AG10803 (cell line): ENCODE data around the gene C10orf90.

ENCODE experiments used
- DNase-seq: peaks from one replicate; pipeline ENCODE4 v3.0.0; 2010; ENCODE audit warnings: low read depth
- H3K4me3 ChIP-seq: 2 replicates; pipeline ENCODE4 v1.5.1; 2011; ENCODE audit warnings: mild to moderate bottlenecking, low read length, control low read depth
- TF ChIP-seq, protein P1 (sequence below): conservative IDR thresholded peaks from 2 replicates; pipeline ENCODE4 v1.5.1; 2011; ENCODE audit warnings: mild to moderate bottlenecking, low read length, control low read depth, inconsistent platforms

The C10orf90 gene

DNA sequence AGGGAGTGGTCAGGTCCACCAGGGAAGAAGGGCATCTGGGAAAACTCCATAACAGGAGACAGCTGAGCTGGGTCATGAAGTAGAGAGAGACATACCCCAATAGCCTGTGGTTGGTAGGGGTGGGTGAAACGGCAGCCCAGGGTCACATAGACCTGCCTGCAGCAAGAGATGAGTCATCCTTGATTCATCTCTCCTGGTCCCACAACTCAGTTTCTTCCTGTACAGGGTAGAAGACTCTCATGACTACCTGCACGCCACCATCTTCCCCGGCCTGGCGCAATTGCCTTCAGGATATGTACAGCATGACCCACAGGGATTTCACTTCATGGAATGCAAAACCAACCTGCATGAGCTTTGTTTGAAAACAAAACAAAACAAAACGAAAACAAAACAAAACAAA lies 237.1 kb downstream of the C10orf90 start:
- no peak overlapping the region for H3K4me3 ChIP-seq
- DNase-seq, result no peak
- TF ChIP-seq, protein P1, sequence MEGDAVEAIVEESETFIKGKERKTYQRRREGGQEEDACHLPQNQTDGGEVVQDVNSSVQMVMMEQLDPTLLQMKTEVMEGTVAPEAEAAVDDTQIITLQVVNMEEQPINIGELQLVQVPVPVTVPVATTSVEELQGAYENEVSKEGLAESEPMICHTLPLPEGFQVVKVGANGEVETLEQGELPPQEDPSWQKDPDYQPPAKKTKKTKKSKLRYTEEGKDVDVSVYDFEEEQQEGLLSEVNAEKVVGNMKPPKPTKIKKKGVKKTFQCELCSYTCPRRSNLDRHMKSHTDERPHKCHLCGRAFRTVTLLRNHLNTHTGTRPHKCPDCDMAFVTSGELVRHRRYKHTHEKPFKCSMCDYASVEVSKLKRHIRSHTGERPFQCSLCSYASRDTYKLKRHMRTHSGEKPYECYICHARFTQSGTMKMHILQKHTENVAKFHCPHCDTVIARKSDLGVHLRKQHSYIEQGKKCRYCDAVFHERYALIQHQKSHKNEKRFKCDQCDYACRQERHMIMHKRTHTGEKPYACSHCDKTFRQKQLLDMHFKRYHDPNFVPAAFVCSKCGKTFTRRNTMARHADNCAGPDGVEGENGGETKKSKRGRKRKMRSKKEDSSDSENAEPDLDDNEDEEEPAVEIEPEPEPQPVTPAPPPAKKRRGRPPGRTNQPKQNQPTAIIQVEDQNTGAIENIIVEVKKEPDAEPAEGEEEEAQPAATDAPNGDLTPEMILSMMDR, result no peak

DNA sequence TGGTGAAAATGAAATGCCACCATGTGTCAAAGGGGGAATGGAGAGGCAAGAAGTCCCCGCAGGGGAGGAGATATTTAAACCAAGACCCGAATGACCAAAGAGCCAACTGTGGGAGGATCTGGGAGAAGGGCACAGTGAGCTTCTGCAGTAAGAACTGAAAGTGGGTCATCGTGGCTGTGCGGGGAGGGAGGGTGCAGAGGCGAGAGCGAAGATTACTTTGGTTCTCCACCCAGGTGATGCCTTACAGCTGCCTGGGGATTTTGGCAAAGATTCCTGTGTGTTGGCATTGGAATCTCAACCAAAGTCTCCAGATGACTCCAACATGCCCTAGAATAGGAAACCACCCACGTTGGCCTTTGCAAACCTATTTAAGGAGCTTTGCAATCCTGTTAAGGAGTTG lies 238.0 kb downstream of the C10orf90 start:
- no peak for DNase-seq
- TF ChIP-seq, protein P1, result no peak
- no peak overlapping the region for H3K4me3 ChIP-seq

GRCh38 chr10:126431816-126432215 lies 238.7 kb downstream of the C10orf90 start:
- TF ChIP-seq, protein P1, result no peak
- no peak overlapping the region for H3K4me3 ChIP-seq
- DNase-seq, result no peak

GRCh38 chr10:126430512-126430911 lies 240.0 kb downstream of the C10orf90 start:
- no peak overlapping the region for H3K4me3 ChIP-seq
- TF ChIP-seq, protein P1, result no peak
- no peak for DNase-seq

DNA sequence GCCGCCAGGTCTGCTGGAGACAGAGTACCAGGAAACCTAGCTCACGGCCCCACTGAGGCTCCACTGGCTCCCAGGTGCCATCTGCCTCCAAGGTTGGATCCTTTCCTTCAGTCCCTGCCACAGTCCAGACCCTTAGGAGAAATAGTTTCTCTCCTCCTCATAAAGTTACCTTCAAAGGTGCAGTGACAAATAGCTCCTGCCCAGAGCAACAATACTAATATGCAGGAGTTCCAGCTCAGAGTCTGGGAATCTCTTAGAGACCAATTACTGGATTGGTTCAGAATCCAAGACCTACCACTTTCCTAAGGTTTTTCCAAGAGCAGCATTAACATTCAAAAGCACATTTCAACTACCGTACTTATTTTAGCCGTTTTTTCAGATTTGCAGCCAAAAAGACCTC lies 241.2 kb downstream of the C10orf90 start:
- DNase-seq, result no peak
- no peak overlapping the region for H3K4me3 ChIP-seq
- TF ChIP-seq, protein P1, result no peak

- DNase-seq, result no peak
- TF ChIP-seq, protein P1, result no peak
- H3K4me3 ChIP-seq, result no peak overlapping the region
These were observed 244.9 kb downstream of the C10orf90 start for GRCh38 chr10:126425489-126426065.

GRCh38 chr10:126425032-126425431 lies 245.5 kb downstream of the C10orf90 start:
- no peak for DNase-seq
- TF ChIP-seq, protein P1, result no peak
- H3K4me3 ChIP-seq, result no peak overlapping the region
